Endothelial cell of umbilical vein (primary cell): Measurements from ENCODE around the gene CARD9. TPM values are rescaled to one million over a fixed set of nuclear protein-coding genes. Genes with fewer than 3 reads are reported as not detected.
A peak's percentile ranks its signal among the peaks of the same experiment; 100 is the strongest.

ENCODE experiments used
- BruUV-seq: library from RNA; stranded (reverse); fragments of 400-500 nt; replicated peaks from 2 replicates; lab custom pipeline; 2021; lab: Mats Ljungman, UMichigan
- CTCF ChIA-PET: fragments of 300-600, 350-600 bp; sonication (Branson Sonifier 250); formaldehyde crosslinking; loops from one replicate; lab custom pipeline; 2021; ENCODE audit warnings: antibody characterized with exemption, inconsistent platforms; lab: Charles Lee
- POLR2A ChIA-PET: fragments of 300-600, 350-600 bp; sonication (Branson Sonifier 250); formaldehyde crosslinking; loops from one replicate; lab custom pipeline; 2021; ENCODE audit warnings: antibody characterized with exemption, inconsistent platforms; lab: Charles Lee
- DNase-seq: peaks from one replicate; pipeline ENCODE4 v3.0.0-alpha.2; 2011; ENCODE audit warnings: low read depth, low spot score
- FAIRE-seq: peaks from 2 replicates; lab custom pipeline; 2011; peaks lifted over from hg19 to GRCh38; lab: Jason Lieb, UNC
- H2AFZ ChIP-seq: 2 replicates; pipeline ENCODE4 v1.6.0; 2012; ENCODE audit warnings: low read depth, low read length, control low read depth, inconsistent platforms
- H3K27ac ChIP-seq: 2 replicates; pipeline ENCODE4 v1.5.1; 2011; ENCODE audit warnings: low read depth, mild to moderate bottlenecking, control low read depth, low read length, moderate library complexity; ENCODE audit not compliant: insufficient read depth
- H3K27me3 ChIP-seq, 2 experiments: 2 replicates each; pipeline versions ENCODE4 v1.6.0 to v1.6.1; 2011; ENCODE audit warnings: low read length in 2 of 2, mixed read lengths in 1 of 2; ENCODE audit not compliant: control insufficient read depth in 2 of 2, insufficient read depth in 2 of 2
- H3K36me3 ChIP-seq, 2 experiments: 2 replicates in 1 of 2; 3 replicates in 1 of 2; pipeline ENCODE4 v1.5.1; 2011; ENCODE audit warnings: low read length in 2 of 2, mild to moderate bottlenecking in 1 of 2, moderate library complexity in 1 of 2; ENCODE audit not compliant: control insufficient read depth in 2 of 2, insufficient read depth in 2 of 2; ENCODE audit errors: extremely low read depth in 1 of 2
- H3K4me1 ChIP-seq: 3 replicates; pipeline ENCODE4 v1.5.1; 2011; ENCODE audit warnings: mild to moderate bottlenecking, low read length; ENCODE audit not compliant: control insufficient read depth, insufficient read depth; ENCODE audit errors: extremely low read depth
- H3K4me2 ChIP-seq: 2 replicates; pipeline ENCODE4 v1.6.1; 2011; ENCODE audit warnings: low read length, control low read depth, mixed read lengths; ENCODE audit not compliant: insufficient read depth
- H3K4me3 ChIP-seq, 3 experiments: fragments of 200-600 bp in 1 of 3; sonication (generic), shearing (Covaris generic) in 1 of 3; replicated peaks in 1 of 3; 2 replicates each; pipeline ENCODE4 v1.5.1; 2011 to 2016; ENCODE audit warnings: control low read depth in 3 of 3, low read length in 3 of 3, mild to moderate bottlenecking in 2 of 3, inconsistent platforms in 1 of 3, low read depth in 1 of 3, moderate library complexity in 1 of 3; ENCODE audit not compliant: insufficient read depth in 1 of 3
- H3K79me2 ChIP-seq: 2 replicates; pipeline ENCODE4 v1.6.0; 2012; ENCODE audit warnings: low read length, inconsistent platforms; ENCODE audit not compliant: control insufficient read depth, insufficient read depth
- H3K9ac ChIP-seq: replicated peaks from 2 replicates; pipeline ENCODE3; 2011; ENCODE audit warnings: low read length, control low read depth; ENCODE audit not compliant: insufficient read depth; ENCODE audit errors: extremely low read depth
- H3K9me1 ChIP-seq: replicated peaks from 3 replicates; pipeline ENCODE4 v1.6.0; 2011; ENCODE audit warnings: mild to moderate bottlenecking, low read length; ENCODE audit not compliant: control insufficient read depth, insufficient read depth; ENCODE audit errors: extremely low read depth
- H3K9me3 ChIP-seq: replicated peaks from 2 replicates; pipeline ENCODE4 v1.5.1; 2012; ENCODE audit warnings: low read length, inconsistent platforms; ENCODE audit not compliant: control insufficient read depth, insufficient read depth
- H4K20me1 ChIP-seq: replicated peaks from 2 replicates; pipeline ENCODE3; 2011; ENCODE audit warnings: mild to moderate bottlenecking, low read length; ENCODE audit not compliant: control insufficient read depth, insufficient read depth; ENCODE audit errors: extremely low read depth
- CTCF ChIP-seq, 2 donors: IDR thresholded peaks; 1 replicate in 1 of 2; 2 replicates in 1 of 2; pipeline ENCODE4 v1.5.1; 2011; ENCODE audit warnings: low read length in 2 of 2, mild to moderate bottlenecking in 2 of 2, moderate library complexity in 2 of 2, control low read depth in 1 of 2, inconsistent platforms in 1 of 2, low read depth in 1 of 2; ENCODE audit not compliant: insufficient read depth in 1 of 2; ENCODE audit errors: extremely low read depth in 1 of 2
- EZH2 ChIP-seq: IDR thresholded peaks from 2 replicates; pipeline ENCODE4 v1.6.1; 2012; ENCODE audit warnings: borderline replicate concordance, low read depth, mild to moderate bottlenecking, moderate library complexity, low read length, inconsistent platforms; ENCODE audit not compliant: severe bottlenecking
- FOS ChIP-seq: IDR thresholded peaks from 2 replicates; pipeline ENCODE4 v1.6.1; 2011; ENCODE audit warnings: mild to moderate bottlenecking, low read length, moderate library complexity, borderline replicate concordance; ENCODE audit not compliant: insufficient read depth
- GATA2 ChIP-seq: IDR thresholded peaks from 2 replicates; pipeline ENCODE4 v1.7.0; 2011; ENCODE audit warnings: low read depth, mild to moderate bottlenecking, moderate library complexity, mixed read lengths, low read length; ENCODE audit not compliant: insufficient read length, insufficient read depth
- JUN ChIP-seq: IDR thresholded peaks from 2 replicates; pipeline ENCODE4 v1.6.1; 2011; ENCODE audit warnings: borderline replicate concordance, low read depth; ENCODE audit not compliant: insufficient read length, insufficient read depth
- MAX ChIP-seq: IDR thresholded peaks from 2 replicates; pipeline ENCODE4 v1.6.1; 2011; ENCODE audit not compliant: insufficient read depth, insufficient read length
- MYC ChIP-seq: IDR thresholded peaks from one replicate; pipeline ENCODE4 v1.6.1; 2011; ENCODE audit warnings: mild to moderate bottlenecking, low read depth, low read length
- POLR2A ChIP-seq: IDR thresholded peaks from 2 replicates; pipeline ENCODE4 v1.6.1; 2012; ENCODE audit warnings: low read depth, mild to moderate bottlenecking, control low read depth, low read length
- POLR2AphosphoS5 ChIP-seq: IDR thresholded peaks from 2 replicates; pipeline ENCODE4 v1.6.1; 2012; ENCODE audit warnings: low read depth, mild to moderate bottlenecking, control low read depth, low read length, moderate library complexity; ENCODE audit not compliant: insufficient read depth
- dilution Hi-C: fragments of 300-500 bp; cut with MboI; formaldehyde crosslinking; loops from one replicate; pipeline ENCODE4 v1.15.0; 2019; ENCODE audit warnings: low sequenced_read_pairs; ENCODE audit not compliant: extremely low pct_ligation_motif_present
- intact Hi-C: fragments of 100-400 bp; cut with micrococcal nuclease; formaldehyde crosslinking; loops from one replicate; pipeline ENCODE4 v1.10.0; 2022
- polyA plus RNA-seq, 4 experiments: library from polyadenylated mRNA; depleted of rRNA in 3 of 4; stranded (reverse) in 3 of 4; unstranded in 1 of 4; fragments of >200 nt; gene quantifications; 2 replicates each; pipeline versions ENCODE4 v1.2.1 to v1.2.3, GENCODE V29; 2011 to 2012; ENCODE audit warnings: missing spikeins in 1 of 4
- total RNA-seq: library from RNA; stranded (reverse); gene quantifications from 2 replicates; pipeline ENCODE4 v1.2.3, GENCODE V29; 2021

Gene CARD9
- total and polyA plus RNA-seq, 2 donors (not counting 3 experiments of a cell fraction or from before 2014, with no cell fraction given), result 0.22 to 0.71 TPM

- Histone ChIP-seq H2AFZ (no peak overlapping the region), H3K79me2 (peaks cover 3% of the 10 kb centered on the region), H3K4me1 (peaks cover 7% of the 10 kb centered on the region), H3K9me1 (no peaks in the 10 kb centered on the region), H3K4me2 (no peak overlapping the region), H3K27ac (no peak overlapping the region), H3K4me3 (no peak overlapping the region), H3K36me3 (no peaks in the 10 kb centered on the region), H4K20me1 (no peaks in the 10 kb centered on the region), H3K9ac (no peak overlapping the region), H3K27me3 (no peaks in the 10 kb centered on the region), H3K9me3 (no peaks in the 10 kb centered on the region)
- dilution Hi-C loops (no loop called here), intact Hi-C loops (loop anchor here (2.0 kb wide), 1 partner anchor 350 kb away; the partner anchor contains the start of gene DIPK1B)
- TSS peak; percentile 51 for BruUV-seq
- DNase-seq (no peak), FAIRE-seq (no peak)
- no peak for TF ChIP-seq GATA2
- TF ChIP-seq POLR2AphosphoS5, result no peak
- no peak for TF ChIP-seq MYC
- no peak for TF ChIP-seq MAX
- no peak for TF ChIP-seq EZH2
- no peak for TF ChIP-seq POLR2A
- TF ChIP-seq FOS, result no peak
- TF ChIP-seq CTCF (IDR thresholded peaks at IDR 0.05; ENCODE audit: extremely low read depth in 1 of 2, insufficient read depth in 1 of 2, low read depth in 1 of 2, low read length in 2 of 2), result no peak
- no peak for TF ChIP-seq JUN
- POLR2A ChIA-PET, result interaction anchor here (1.2 kb wide), 1 partner anchor 17 kb away, joined by 5 read pairs; no protein-coding TSS in a partner anchor
- CTCF ChIA-PET, result interaction anchor here (0.6 to 2.4 kb wide), 9 partner anchors 8 to 269 kb away, joined by 3 to 27 read pairs (median 4); no protein-coding TSS in a partner anchor
Observed at GRCh38 chr9:136362450-136362784, 11.1 kb downstream of the CARD9 start.
